IMR-90 (cell line): ENCODE measurements around the gene HOXC6. TPM values are rescaled to one million over a fixed set of nuclear protein-coding genes. Genes with fewer than 3 reads are reported as not detected.

Experiments
- ATAC-seq: fragments of 200-7000 bp; cut with Tn5 transposase; 2 replicates; pipeline ENCODE4 v1.9.1; 2020; ENCODE audit warnings: low read depth, mild to moderate bottlenecking, moderate library complexity
- BruUV-seq: library from RNA; stranded (reverse); fragments of 400-500 nt; replicated peaks from 2 replicates; lab custom pipeline; 2021; lab: Mats Ljungman, UMichigan
- CTCF ChIA-PET: fragments of 300-600 bp; formaldehyde crosslinking; extraction: SDS; loops from one replicate; lab custom pipeline; 2021; ENCODE audit warnings: antibody characterized with exemption; lab: Yijun Ruan, JAX
- POLR2A ChIA-PET: fragments of 300-600 bp; sonication (Branson Sonifier 250); formaldehyde crosslinking; loops from one replicate; lab custom pipeline; 2022; ENCODE audit warnings: antibody characterized with exemption; ENCODE audit not compliant: unreplicated experiment; lab: Charles Lee
- DNase-seq: peaks from one replicate; pipeline ENCODE4 v3.0.0; 2013
- H2AFZ ChIP-seq: replicated peaks from 2 replicates; pipeline ENCODE3; 2013; ENCODE audit warnings: low read length, mild to moderate bottlenecking; ENCODE audit not compliant: poor library complexity
- H2AK5ac ChIP-seq: 2 replicates; pipeline ENCODE4 v1.6.1; 2013; ENCODE audit warnings: low read depth, low read length, inconsistent platforms
- H2AK9ac ChIP-seq: replicated peaks from 2 replicates; pipeline ENCODE3; 2013; ENCODE audit warnings: mild to moderate bottlenecking, low read depth, low read length, moderate library complexity; ENCODE audit not compliant: poor library complexity
- H2BK120ac ChIP-seq: 2 replicates; pipeline ENCODE4 v1.6.1; 2013; ENCODE audit warnings: low read depth, low read length, inconsistent platforms
- H2BK15ac ChIP-seq: 3 replicates; pipeline ENCODE4 v1.6.1; 2013; ENCODE audit warnings: low read depth, low read length, inconsistent platforms
- H2BK20ac ChIP-seq: 2 replicates; pipeline ENCODE4 v1.6.1; 2013; ENCODE audit warnings: low read depth, mild to moderate bottlenecking, inconsistent platforms, low read length, moderate library complexity
- H2BK5ac ChIP-seq: 2 replicates; pipeline ENCODE4 v1.6.1; 2013; ENCODE audit warnings: mild to moderate bottlenecking, low read depth, low read length, inconsistent platforms; ENCODE audit not compliant: poor library complexity, severe bottlenecking
- H3K14ac ChIP-seq: replicated peaks from 2 replicates; pipeline ENCODE4 v1.6.1; 2013; ENCODE audit warnings: low read depth, low read length, inconsistent platforms
- H3K18ac ChIP-seq: 2 replicates; pipeline ENCODE4 v1.6.1; 2013; ENCODE audit warnings: low read depth, low read length, control low read depth
- H3K23ac ChIP-seq: 2 replicates; pipeline ENCODE4 v1.6.1; 2013; ENCODE audit warnings: low read depth, low read length, inconsistent platforms
- H3K27ac ChIP-seq: 2 replicates; pipeline ENCODE4 v1.5.1; 2013; ENCODE audit warnings: mild to moderate bottlenecking, control low read depth, low read length; ENCODE audit not compliant: insufficient read depth
- H3K27me3 ChIP-seq: 2 replicates; pipeline ENCODE4 v1.6.1; 2013; ENCODE audit warnings: low read length; ENCODE audit not compliant: control insufficient read depth, insufficient read depth
- H3K36me3 ChIP-seq: 2 replicates; pipeline ENCODE4 v1.6.1; 2013; ENCODE audit warnings: low read length, mixed read lengths; ENCODE audit not compliant: control insufficient read depth, insufficient read depth
- H3K4ac ChIP-seq: 2 replicates; pipeline ENCODE4 v1.6.1; 2013; ENCODE audit warnings: low read depth, low read length, inconsistent platforms
- H3K4me1 ChIP-seq: 2 replicates; pipeline ENCODE4 v1.6.1; 2013; ENCODE audit warnings: low read length, mixed read lengths; ENCODE audit not compliant: control insufficient read depth, insufficient read depth
- H3K4me2 ChIP-seq: 2 replicates; pipeline ENCODE4 v1.6.1; 2013; ENCODE audit warnings: low read depth, mild to moderate bottlenecking, control low read depth, low read length, moderate library complexity
- H3K4me3 ChIP-seq: 2 replicates; pipeline ENCODE4 v1.5.1; 2013; ENCODE audit warnings: low read depth, mild to moderate bottlenecking, control low read depth, low read length, moderate library complexity; ENCODE audit not compliant: insufficient read depth
- H3K56ac ChIP-seq: 2 replicates; pipeline ENCODE4 v1.6.1; 2013; ENCODE audit warnings: low read length, inconsistent platforms; ENCODE audit not compliant: insufficient read depth; ENCODE audit errors: extremely low read depth
- H3K79me1 ChIP-seq, 2 experiments: 2 replicates each; pipeline ENCODE4 v1.6.1; 2013; ENCODE audit warnings: low read length in 2 of 2, inconsistent platforms in 1 of 2, low read depth in 1 of 2
- H3K9ac ChIP-seq: 2 replicates; pipeline ENCODE4 v1.6.1; 2013; ENCODE audit warnings: low read depth, low read length, control low read depth
- H3K9me1 ChIP-seq: 2 replicates; pipeline ENCODE4 v1.6.1; 2013; ENCODE audit warnings: low read length, inconsistent platforms; ENCODE audit not compliant: insufficient read depth
- H3K9me3 ChIP-seq: 2 replicates; pipeline ENCODE4 v1.6.1; 2013; ENCODE audit warnings: low read length; ENCODE audit not compliant: control insufficient read depth, insufficient read depth
- H4K20me1 ChIP-seq: 2 replicates; pipeline ENCODE4 v1.6.1; 2013; ENCODE audit warnings: low read length, inconsistent platforms; ENCODE audit not compliant: insufficient read depth
- H4K5ac ChIP-seq: 2 replicates; pipeline ENCODE4 v1.6.1; 2013; ENCODE audit warnings: mild to moderate bottlenecking, low read depth, low read length, control low read depth
- H4K8ac ChIP-seq, 2 experiments: 2 replicates each; pipeline ENCODE4 v1.6.1; 2013; ENCODE audit warnings: low read depth in 2 of 2, low read length in 2 of 2, control low read depth in 1 of 2, inconsistent platforms in 1 of 2
- H4K91ac ChIP-seq: 2 replicates; pipeline ENCODE4 v1.6.1; 2013; ENCODE audit warnings: low read depth, low read length, inconsistent platforms; ENCODE audit not compliant: insufficient read depth
- CEBPB ChIP-seq: IDR thresholded peaks from 2 replicates; pipeline ENCODE4 v1.6.1; 2012; ENCODE audit warnings: low read depth, low read length, improper control_type of control experiment
- CHD1 ChIP-seq: IDR thresholded peaks from 2 replicates; pipeline ENCODE4 v1.6.1; 2012; ENCODE audit warnings: low read depth, low read length, improper control_type of control experiment
- CTCF ChIP-seq: conservative IDR thresholded peaks from 2 replicates; pipeline ENCODE4 v1.5.1; 2012; ENCODE audit warnings: mild to moderate bottlenecking, low read depth, low read length, improper control_type of control experiment
- FOS ChIP-seq: fragments of 150-350 bp; IDR thresholded peaks from 2 replicates; pipeline ENCODE4 v1.6.1; 2016; ENCODE audit warnings: low read depth, low read length
- MAFK ChIP-seq: IDR thresholded peaks from 2 replicates; pipeline ENCODE4 v1.6.1; 2012; ENCODE audit warnings: low read depth, low read length, improper control_type of control experiment
- MAZ ChIP-seq: IDR thresholded peaks from 2 replicates; pipeline ENCODE4 v1.6.1; 2012; ENCODE audit warnings: low read depth, mild to moderate bottlenecking, low read length, improper control_type of control experiment, moderate library complexity, borderline replicate concordance
- MXI1 ChIP-seq: IDR thresholded peaks from 2 replicates; pipeline ENCODE4 v1.6.1; 2012; ENCODE audit warnings: low read depth, mild to moderate bottlenecking, low read length, moderate library complexity, borderline replicate concordance
- RAD21 ChIP-seq: IDR thresholded peaks from 2 replicates; pipeline ENCODE4 v1.6.1; 2012; ENCODE audit warnings: low read length, improper control_type of control experiment
- RCOR1 ChIP-seq: IDR thresholded peaks from 2 replicates; pipeline ENCODE4 v1.6.1; 2012; ENCODE audit warnings: mild to moderate bottlenecking, low read length, improper control_type of control experiment; ENCODE audit not compliant: insufficient replicate concordance
- RFX5 ChIP-seq: IDR thresholded peaks from 2 replicates; pipeline ENCODE4 v1.8.0; 2012; ENCODE audit warnings: low read depth, mild to moderate bottlenecking, low read length, moderate library complexity
- WGBS, 2 experiments: methylation state at CpG; one replicate each; pipeline versions ENCODE4 v1.1.5 to v1.1.7; 2013; ENCODE audit warnings: missing lambda C conversion rate in 2 of 2; ENCODE audit not compliant: insufficient read length in 1 of 2; ENCODE audit errors: extremely low coverage in 2 of 2; 5-methylcytosine and 5-hydroxymethylcytosine counted together
- dilution Hi-C: fragments of 300-500 bp; cut with HindIII; formaldehyde crosslinking; loops from one replicate; pipeline ENCODE4 v1.14.3; 2018; ENCODE audit warnings: low sequenced_read_pairs; ENCODE audit not compliant: unreplicated experiment
- in situ Hi-C: fragments of 300-500 bp; cut with MboI; formaldehyde crosslinking; loops from 3 replicates; pipeline ENCODE4 v1.14.3; 2019; ENCODE audit warnings: low sequenced_read_pairs, inconsistent platforms, mixed read lengths
- intact Hi-C: fragments of 100-400 bp; cut with micrococcal nuclease; formaldehyde crosslinking; loops from 2 replicates; pipeline ENCODE4 v1.10.0; 2022
- polyA plus RNA-seq, 3 experiments: library from polyadenylated mRNA; depleted of rRNA; stranded (reverse); fragments of >200 nt; gene quantifications; 2 replicates each; pipeline ENCODE4 v1.2.3, GENCODE V29; 2012; ENCODE audit warnings: low replicate concordance in 1 of 3
- total RNA-seq: library from RNA; depleted of rRNA; stranded (reverse); fragments of >200 nt; gene quantifications from 2 replicates; pipeline ENCODE4 v1.2.3, GENCODE V29; 2012
- TF ChIP-seq, protein P1 (sequence below): fragments of 150-350 bp; IDR thresholded peaks from 2 replicates; pipeline ENCODE4 v1.6.1; 2016; ENCODE audit warnings: low read depth, mild to moderate bottlenecking, low read length, moderate library complexity, borderline replicate concordance

HOXC6 gene
- total and polyA plus RNA-seq, 2 of the 4 experiments (the other 2 are of a cell fraction), result 1.1 TPM; not detected in 1

GRCh38 chr12:54017027-54017788, 11.0 kb upstream of the HOXC6 start (continued):
- TF ChIP-seq CEBPB, result no peak

DNA sequence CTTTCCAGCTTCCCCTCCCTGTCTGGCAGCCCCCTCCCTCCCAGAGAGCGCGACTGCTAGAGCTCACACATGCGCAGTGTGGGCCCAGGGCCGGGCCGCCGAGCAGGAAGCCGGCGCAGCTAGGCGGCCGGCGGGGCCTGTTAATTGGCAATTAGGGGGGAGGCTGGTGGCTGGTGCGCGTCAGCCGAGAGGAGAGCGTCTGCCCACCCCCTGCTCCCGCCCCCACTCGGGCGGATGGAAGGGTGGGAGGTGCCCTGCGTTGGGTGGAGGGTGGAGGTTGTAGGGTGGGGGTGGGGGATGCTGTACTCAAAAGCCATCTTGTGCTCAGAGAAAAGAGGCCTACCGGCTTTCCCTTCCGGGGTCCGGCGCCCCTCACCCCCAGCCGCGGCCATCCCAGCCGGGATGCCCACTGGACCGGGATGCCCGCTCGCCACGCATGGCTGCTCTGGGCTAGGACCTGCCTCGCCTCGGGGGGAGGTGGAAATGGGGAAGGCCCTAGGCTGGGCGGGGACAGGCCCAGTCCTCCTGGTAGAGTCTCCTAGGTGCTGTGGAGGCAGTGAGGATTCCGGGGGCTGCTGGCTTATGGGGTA, 10.3 kb upstream of the HOXC6 start:
- ChIA-PET CTCF (interaction anchor here (0.8 kb wide), 2 partner anchors 14 to 183 kb away, joined by 3 to 4 read pairs; no protein-coding TSS in a partner anchor), POLR2A (no interaction called here)
- Histone ChIP-seq H3K56ac (no peak overlapping the region), H3K9ac (peak overlapping the region; percentile 7; the same call in 1 of the 2 replicates), H4K5ac (no peak overlapping the region), H3K9me3 (peaks cover 4% of the 10 kb centered on the region), H2AK9ac (no peak overlapping the region), H3K4ac (no peak overlapping the region), H3K4me1 (no peaks in the 10 kb centered on the region), H3K27me3 (peaks cover 85% of the 10 kb centered on the region), H4K20me1 (no peaks in the 10 kb centered on the region), H2BK5ac (no peak overlapping the region), H3K4me2 (peak overlapping the region; percentile 87), H2BK120ac (no peak overlapping the region), H2BK15ac (no peak overlapping the region), H3K23ac (no peak overlapping the region), H2BK20ac (no peak overlapping the region), H4K91ac (no peak overlapping the region), H3K36me3 (no peaks in the 10 kb centered on the region), H3K79me1 (no peaks in the 10 kb centered on the region), H2AFZ (peak overlapping the region; percentile 81), H3K27ac (no peak overlapping the region; the same call in 1 of the 2 replicates), H4K8ac (no peak overlapping the region), H3K18ac (no peak overlapping the region), H3K14ac (no peak overlapping the region), H3K9me1 (no peaks in the 10 kb centered on the region), H2AK5ac (no peak overlapping the region), H3K4me3 (peak overlapping the region; percentile 36)
- no CpG with 5 or more reads among the region's 34 CpGs for WGBS, 2 experiments
- BruUV-seq, result no TSS peak
- DNase-seq (peak; percentile 33), ATAC-seq (peak; percentile 86)
- intact Hi-C loops, result no loop called here
- in situ Hi-C loops, result no loop called here
- dilution Hi-C loops, result no loop called here
- TF ChIP-seq FOS (no peak), CEBPB (no peak), MAFK (no peak), RCOR1 (no peak), RFX5 (no peak), MAZ (no peak; the same call in 1 of the 2 replicates), RAD21 (no peak), MXI1 (no peak), CHD1 (no peak), CTCF (no peak)
- TF ChIP-seq, protein P1, sequence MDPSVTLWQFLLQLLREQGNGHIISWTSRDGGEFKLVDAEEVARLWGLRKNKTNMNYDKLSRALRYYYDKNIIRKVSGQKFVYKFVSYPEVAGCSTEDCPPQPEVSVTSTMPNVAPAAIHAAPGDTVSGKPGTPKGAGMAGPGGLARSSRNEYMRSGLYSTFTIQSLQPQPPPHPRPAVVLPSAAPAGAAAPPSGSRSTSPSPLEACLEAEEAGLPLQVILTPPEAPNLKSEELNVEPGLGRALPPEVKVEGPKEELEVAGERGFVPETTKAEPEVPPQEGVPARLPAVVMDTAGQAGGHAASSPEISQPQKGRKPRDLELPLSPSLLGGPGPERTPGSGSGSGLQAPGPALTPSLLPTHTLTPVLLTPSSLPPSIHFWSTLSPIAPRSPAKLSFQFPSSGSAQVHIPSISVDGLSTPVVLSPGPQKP, result no peak
